CD4-positive, alpha-beta T cell (primary cell): ENCODE measurements around the gene INPP5D. TPM values are rescaled to one million over a fixed set of nuclear protein-coding genes. Genes with fewer than 3 reads are reported as not detected.
A peak's percentile ranks its signal among the peaks of the same experiment; 100 is the strongest.

Experiments used
- ATAC-seq: fragments of 200-7000 bp; cut with Tn5 transposase; one replicate; pipeline ENCODE4 v1.10.0; 2022; ENCODE audit warnings: mild to moderate bottlenecking; ENCODE audit not compliant: poor library complexity
- CTCF ChIA-PET: fragments of 350-600 bp; sonication (Branson Sonifier 250); formaldehyde crosslinking; loops from one replicate; lab custom pipeline; 2021; ENCODE audit warnings: antibody characterized with exemption, inconsistent platforms; lab: Charles Lee
- POLR2A ChIA-PET: fragments of 350-600 bp; sonication (Branson Sonifier 250); formaldehyde crosslinking; loops from one replicate; lab custom pipeline; 2021; ENCODE audit warnings: antibody characterized with exemption, inconsistent platforms; lab: Charles Lee
- DNase-seq, 14 experiments: peaks; one replicate each; pipeline ENCODE4 v3.0.0-alpha.2; 2013 to 2020; ENCODE audit warnings: mixed read lengths in 2 of 14
- H3K27ac ChIP-seq, 2 donors: one replicate each; pipeline versions ENCODE4 v1.5.1 to v1.7.0; 2013; ENCODE audit warnings: low read length in 2 of 2, low read depth in 1 of 2, mild to moderate bottlenecking in 1 of 2
- H3K27me3 ChIP-seq, 2 experiments: 1 replicate in 1 of 2; 2 replicates in 1 of 2; pipeline versions ENCODE4 v1.6.1 to v1.7.0; 2013; ENCODE audit warnings: low read length in 2 of 2, control low read depth in 1 of 2, mild to moderate bottlenecking in 1 of 2, moderate library complexity in 1 of 2; ENCODE audit not compliant: insufficient read depth in 2 of 2, control insufficient read depth in 1 of 2
- H3K36me3 ChIP-seq: one replicate; pipeline ENCODE4 v1.6.1; 2013; ENCODE audit warnings: low read length, control low read depth; ENCODE audit not compliant: insufficient read depth
- H3K4me1 ChIP-seq: one replicate; pipeline ENCODE4 v1.6.1; 2013; ENCODE audit warnings: low read length, control low read depth; ENCODE audit not compliant: insufficient read depth
- H3K4me3 ChIP-seq: one replicate; pipeline ENCODE4 v1.5.1; 2013; ENCODE audit warnings: mild to moderate bottlenecking, low read length, moderate library complexity
- H3K9me3 ChIP-seq, 2 experiments: 1 replicate in 1 of 2; 2 replicates in 1 of 2; pipeline versions ENCODE4 v1.6.1 to v1.7.0; 2013; ENCODE audit warnings: low read length in 2 of 2, mild to moderate bottlenecking in 2 of 2, control low read depth in 1 of 2, moderate library complexity in 1 of 2; ENCODE audit not compliant: control insufficient read depth in 1 of 2, insufficient read depth in 1 of 2
- H3K27ac Mint-ChIP-seq: one replicate; pipeline ENCODE4 v1.8.0; 2020; ENCODE audit warnings: mixed read lengths
- H3K27me3 Mint-ChIP-seq: one replicate; pipeline ENCODE4 v1.8.0; 2021; ENCODE audit warnings: mixed read lengths
- H3K36me3 Mint-ChIP-seq: one replicate; pipeline ENCODE4 v1.8.0; 2021; ENCODE audit warnings: low read depth, mixed read lengths
- H3K4me1 Mint-ChIP-seq: one replicate; pipeline ENCODE4 v1.8.0; 2021; ENCODE audit warnings: low read depth, mixed read lengths
- H3K4me3 Mint-ChIP-seq: one replicate; pipeline ENCODE4 v1.8.0; 2020; ENCODE audit warnings: mild to moderate bottlenecking, mixed read lengths
- H3K9me3 Mint-ChIP-seq: one replicate; pipeline ENCODE4 v1.8.0; 2020; ENCODE audit warnings: mixed read lengths
- intact Hi-C, 2 experiments: fragments of 100-400 bp; cut with DNase I in 1 of 2; cut with micrococcal nuclease in 1 of 2; formaldehyde crosslinking; loops; one replicate each; pipeline versions ENCODE4 v1.15.1 to v1.9.0; 2023 to 2025; cut with DNase I, micrococcal nuclease
- total RNA-seq, 174 experiments: library from RNA in 2 of 174; stranded (reverse) in 2 of 174; gene quantifications; one replicate each; pipeline ENCODE4 v1.2.3 and lab custom pipeline; 2021 to 2026
- TF ChIP-seq, protein P1 (sequence below): fragments of 200-600 bp; IDR thresholded peaks from one replicate; pipeline ENCODE4 v1.8.0; 2022; ENCODE audit warnings: antibody characterized with exemption, mild to moderate bottlenecking

The INPP5D gene
- total RNA-seq, 2 experiments from 2014 or later, result 141 to 154 TPM

DNA sequence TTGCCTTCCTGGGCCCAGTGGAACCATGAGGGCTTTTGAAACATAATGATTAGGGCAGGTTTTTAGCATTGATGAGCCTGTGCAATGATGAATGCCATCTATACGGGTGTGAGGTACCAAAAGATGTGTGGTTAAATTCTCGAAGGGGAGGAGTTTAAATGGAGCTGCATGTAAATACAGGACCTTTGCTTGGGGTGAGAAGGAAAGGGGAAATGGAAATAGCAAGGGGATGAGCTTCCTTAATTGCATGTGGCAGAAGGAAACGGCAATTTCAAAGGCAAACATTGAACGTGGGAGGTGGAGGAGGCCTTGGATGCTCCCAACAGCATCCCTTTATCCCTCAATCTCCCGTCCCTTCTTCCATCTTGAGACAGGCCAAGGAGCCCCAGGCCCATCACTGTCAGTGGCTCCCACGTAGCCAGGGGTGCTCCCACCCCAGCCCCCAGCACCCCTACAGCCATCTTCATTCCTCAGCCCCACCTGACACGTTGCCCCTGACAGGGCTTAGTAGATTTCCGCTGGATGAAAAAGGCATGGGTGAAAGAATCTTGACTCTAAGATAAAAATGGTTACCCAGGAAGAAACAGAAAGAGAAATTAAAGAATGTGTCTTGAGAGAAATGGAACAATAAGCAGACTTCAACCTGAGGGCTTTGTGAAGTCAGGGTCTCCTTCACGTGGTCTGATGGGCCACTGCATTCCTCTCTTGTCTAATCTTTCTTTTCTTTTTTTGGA, 32.5 kb downstream of the INPP5D start:
- intact Hi-C loops, result no loop called here
- Histone ChIP-seq H3K4me1 (peaks cover 44% of the 10 kb centered on the region), H3K27ac (no peak overlapping the region), H3K36me3 (peaks cover 48% of the 10 kb centered on the region), H3K4me3 (no peak overlapping the region), H3K27me3 (no peaks in the 10 kb centered on the region), H3K9me3 (no peaks in the 10 kb centered on the region)
- TF ChIP-seq, protein P1, sequence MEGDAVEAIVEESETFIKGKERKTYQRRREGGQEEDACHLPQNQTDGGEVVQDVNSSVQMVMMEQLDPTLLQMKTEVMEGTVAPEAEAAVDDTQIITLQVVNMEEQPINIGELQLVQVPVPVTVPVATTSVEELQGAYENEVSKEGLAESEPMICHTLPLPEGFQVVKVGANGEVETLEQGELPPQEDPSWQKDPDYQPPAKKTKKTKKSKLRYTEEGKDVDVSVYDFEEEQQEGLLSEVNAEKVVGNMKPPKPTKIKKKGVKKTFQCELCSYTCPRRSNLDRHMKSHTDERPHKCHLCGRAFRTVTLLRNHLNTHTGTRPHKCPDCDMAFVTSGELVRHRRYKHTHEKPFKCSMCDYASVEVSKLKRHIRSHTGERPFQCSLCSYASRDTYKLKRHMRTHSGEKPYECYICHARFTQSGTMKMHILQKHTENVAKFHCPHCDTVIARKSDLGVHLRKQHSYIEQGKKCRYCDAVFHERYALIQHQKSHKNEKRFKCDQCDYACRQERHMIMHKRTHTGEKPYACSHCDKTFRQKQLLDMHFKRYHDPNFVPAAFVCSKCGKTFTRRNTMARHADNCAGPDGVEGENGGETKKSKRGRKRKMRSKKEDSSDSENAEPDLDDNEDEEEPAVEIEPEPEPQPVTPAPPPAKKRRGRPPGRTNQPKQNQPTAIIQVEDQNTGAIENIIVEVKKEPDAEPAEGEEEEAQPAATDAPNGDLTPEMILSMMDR, result no peak
- H3K4me1 Mint-ChIP-seq, result peaks cover 71% of the 10 kb centered on the region
- ChIA-PET CTCF (interaction anchor here (1.3 kb wide), 1 partner anchor 38 kb away, joined by 3 read pairs; no protein-coding TSS in a partner anchor), POLR2A (no interaction called here)
- H3K27me3 Mint-ChIP-seq, result no peaks in the 10 kb centered on the region
- no peaks in the 10 kb centered on the region for H3K9me3 Mint-ChIP-seq
- H3K36me3 Mint-ChIP-seq, result peaks cover 70% of the 10 kb centered on the region
- peak overlapping the region; percentile 5 for H3K4me3 Mint-ChIP-seq
- ATAC-seq, result no peak
- DNase-seq, result peak in 1 of 14 experiments; percentile 34
- H3K27ac Mint-ChIP-seq, result peak overlapping the region; percentile 47

DNA sequence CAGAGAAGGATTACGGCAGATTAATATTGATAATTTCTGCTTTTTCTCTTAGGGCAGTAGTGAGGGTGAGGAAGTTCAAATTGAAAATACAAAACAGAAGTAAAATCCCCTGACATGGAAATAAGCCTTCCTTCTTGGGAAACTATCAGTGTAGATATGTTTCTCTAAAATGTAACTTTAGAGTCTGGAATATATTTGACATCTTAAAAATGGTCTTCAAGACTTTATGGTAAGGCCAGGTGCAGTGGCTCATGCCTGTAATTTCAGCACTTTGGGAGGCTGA, 33.0 kb downstream of the INPP5D start:
- Histone ChIP-seq H3K27me3 (no peaks in the 10 kb centered on the region), H3K36me3 (peaks cover 44% of the 10 kb centered on the region), H3K9me3 (no peaks in the 10 kb centered on the region), H3K27ac (no peak overlapping the region), H3K4me1 (peaks cover 41% of the 10 kb centered on the region), H3K4me3 (no peak overlapping the region)
- Mint-ChIP-seq H3K9me3 (no peaks in the 10 kb centered on the region), H3K4me1 (peaks cover 71% of the 10 kb centered on the region), H3K4me3 (no peak overlapping the region), H3K27ac (peak overlapping the region; percentile 47), H3K36me3 (peaks cover 66% of the 10 kb centered on the region), H3K27me3 (no peaks in the 10 kb centered on the region)
- ATAC-seq (no peak), DNase-seq (no peak)
- TF ChIP-seq, protein P1, result no peak
- intact Hi-C loops, result no loop called here
- ChIA-PET POLR2A (no interaction called here), CTCF (interaction anchor here (1.3 kb wide), 1 partner anchor 39 kb away, joined by 3 read pairs; no protein-coding TSS in a partner anchor)

DNA sequence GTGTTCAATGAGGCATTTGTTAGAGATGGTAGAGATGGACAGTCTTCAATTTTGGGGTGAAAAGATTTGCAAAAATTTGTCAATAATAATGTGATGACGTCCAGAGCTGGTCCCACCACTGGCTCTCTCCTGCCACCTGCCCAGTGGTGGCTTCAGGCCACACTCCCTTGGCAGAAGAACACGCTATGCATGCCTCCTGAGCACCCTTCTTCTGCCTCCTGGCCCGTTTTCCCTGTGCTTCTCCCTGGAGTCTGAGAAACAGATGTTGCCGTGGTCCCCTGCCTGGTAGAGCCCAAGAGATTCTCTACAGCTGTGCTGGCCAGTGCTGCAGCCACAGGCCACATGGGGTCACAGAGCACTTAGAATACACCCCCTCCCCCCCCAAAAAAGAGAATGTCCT, 33.6 kb downstream of the INPP5D start:
- no peak for DNase-seq
- intact Hi-C loops, result no loop called here
- Mint-ChIP-seq H3K4me1 (peaks cover 73% of the 10 kb centered on the region), H3K36me3 (peaks cover 66% of the 10 kb centered on the region), H3K27me3 (no peaks in the 10 kb centered on the region), H3K4me3 (no peak overlapping the region), H3K9me3 (no peaks in the 10 kb centered on the region), H3K27ac (no peak overlapping the region)
- TF ChIP-seq, protein P1, result no peak
- H3K4me3 ChIP-seq, result no peak overlapping the region
- ChIA-PET CTCF (interaction anchor here (1.3 kb wide), 1 partner anchor 39 kb away, joined by 3 read pairs; no protein-coding TSS in a partner anchor), POLR2A (no interaction called here)
- no peak for ATAC-seq
- peaks cover 38% of the 10 kb centered on the region for H3K36me3 ChIP-seq
- no peak overlapping the region for H3K27ac ChIP-seq
- peaks cover 36% of the 10 kb centered on the region for H3K4me1 ChIP-seq
- no peaks in the 10 kb centered on the region for H3K9me3 ChIP-seq
- H3K27me3 ChIP-seq, result no peaks in the 10 kb centered on the region
